Activated CD4-positive, alpha-beta T cell treated with anti-CD3 and anti-CD28 coated beads, Interleukin-2, amount 50 U/mL, for 16 hours (primary cell): Measurements from ENCODE around the gene ME3.
"Not testable (repeated sequence)": the region's sequence is repeated elsewhere in the genome, so short reads cannot be mapped to it uniquely, and the experiment has no call there.

Source experiments
- DNase-seq: peaks from one replicate; pipeline ENCODE4 v3.0.0-alpha.2; 2020

Gene ME3

GRCh38 chr11:86551288-86552092 is 120.9 kb downstream of the ME3 start:
- DNase-seq, result no peak

- DNase-seq, result no peak
Observed at GRCh38 chr11:86550757-86551156, 121.7 kb downstream of the ME3 start.

GRCh38 chr11:86548271-86548917 is 124.0 kb downstream of the ME3 start:
- no peak for DNase-seq

- DNase-seq, result no peak
Observed at GRCh38 chr11:86547727-86548126, 124.7 kb downstream of the ME3 start.

GRCh38 chr11:86541299-86541698 is 131.1 kb downstream of the ME3 start:
- DNase-seq, result not testable (repeated sequence)

- no peak for DNase-seq
Observed at GRCh38 chr11:86538223-86538548, 134.2 kb downstream of the ME3 start.

- no peak for DNase-seq
Observed at GRCh38 chr11:86537541-86538222, 134.7 kb downstream of the ME3 start.

- no peak for DNase-seq
Observed at GRCh38 chr11:86535773-86536172, 136.6 kb downstream of the ME3 start.

GRCh38 chr11:86524620-86525352 is 147.6 kb downstream of the ME3 start:
- DNase-seq, result no peak

GRCh38 chr11:86523738-86524619 is 148.4 kb downstream of the ME3 start:
- DNase-seq, result peak; percentile 62

- DNase-seq, result not testable (repeated sequence)
Observed at GRCh38 chr11:86522512-86522911, 149.9 kb downstream of the ME3 start.

- DNase-seq, result no peak
Observed at GRCh38 chr11:86519064-86519911, 153.1 kb downstream of the ME3 start.

- DNase-seq, result no peak
Observed at GRCh38 chr11:86518211-86518610, 154.2 kb downstream of the ME3 start.

GRCh38 chr11:86517557-86517956 is 154.9 kb downstream of the ME3 start:
- no peak for DNase-seq

GRCh38 chr11:86515297-86516094 is 156.9 kb downstream of the ME3 start:
- no peak for DNase-seq

- DNase-seq, result no peak
Observed at GRCh38 chr11:86514453-86514852, 158.0 kb downstream of the ME3 start.

- no peak for DNase-seq
Observed at GRCh38 chr11:86513746-86514373, 158.6 kb downstream of the ME3 start.

GRCh38 chr11:86513138-86513537 is 159.3 kb downstream of the ME3 start:
- DNase-seq, result no peak

GRCh38 chr11:86511086-86511551 is 161.3 kb downstream of the ME3 start:
- DNase-seq, result peak; percentile 24

GRCh38 chr11:86510674-86511073 is 161.7 kb downstream of the ME3 start:
- DNase-seq, result no peak
